ENCODE results near the gene SARDH. TPM values are rescaled to one million over a fixed set of nuclear protein-coding genes. Genes with fewer than 3 reads are reported as not detected.

Gene SARDH
- total RNA-seq, 1 donor from 2014 or later = 0.56 TPM

DNA sequence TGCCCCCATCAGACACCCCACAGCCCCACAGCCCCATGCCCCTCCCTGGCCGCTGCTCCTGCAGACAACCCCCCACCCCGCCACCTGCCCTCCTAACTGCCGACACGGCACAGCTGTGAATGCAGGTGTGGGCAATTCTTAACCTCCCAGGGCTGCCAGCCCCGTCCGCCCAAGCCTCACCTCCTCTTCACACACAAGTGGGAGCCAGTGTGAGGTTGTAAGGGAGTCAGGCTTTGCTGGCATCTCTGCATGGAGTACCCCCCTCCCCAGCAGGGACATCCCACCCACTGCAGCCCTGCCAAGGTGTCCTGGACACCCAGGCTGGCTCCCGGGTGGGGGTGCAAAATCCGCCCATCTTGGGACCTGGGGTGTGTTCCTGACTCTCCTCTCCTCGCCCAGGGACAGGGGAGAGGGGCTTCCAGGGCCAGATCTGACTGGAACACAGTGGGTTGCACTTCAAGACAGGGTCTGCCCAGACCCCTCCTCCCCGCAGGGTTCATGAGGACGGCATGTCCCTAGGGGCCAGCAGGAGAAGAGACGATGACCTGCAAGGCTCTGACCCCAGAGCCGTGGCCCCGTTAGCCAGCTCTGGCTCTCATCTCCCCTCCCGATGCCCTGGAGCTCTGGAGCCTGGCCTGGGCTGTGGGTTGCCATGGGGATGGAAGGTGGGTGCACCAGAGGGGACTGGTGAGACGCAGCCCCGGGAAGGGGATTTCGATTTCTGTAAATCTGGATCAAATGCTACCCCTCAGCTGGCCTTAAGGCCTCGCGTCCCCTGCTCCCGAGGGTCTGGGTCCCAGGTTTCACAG is 34.4 kb downstream of the SARDH start:
- no peak overlapping the region for H3K27ac Mint-ChIP-seq (ENCODE audit: unreplicated experiment)
- peaks cover 17% of the 10 kb centered on the region for H3K27me3 Mint-ChIP-seq (ENCODE audit: unreplicated experiment)
- TF ChIP-seq, protein P1, sequence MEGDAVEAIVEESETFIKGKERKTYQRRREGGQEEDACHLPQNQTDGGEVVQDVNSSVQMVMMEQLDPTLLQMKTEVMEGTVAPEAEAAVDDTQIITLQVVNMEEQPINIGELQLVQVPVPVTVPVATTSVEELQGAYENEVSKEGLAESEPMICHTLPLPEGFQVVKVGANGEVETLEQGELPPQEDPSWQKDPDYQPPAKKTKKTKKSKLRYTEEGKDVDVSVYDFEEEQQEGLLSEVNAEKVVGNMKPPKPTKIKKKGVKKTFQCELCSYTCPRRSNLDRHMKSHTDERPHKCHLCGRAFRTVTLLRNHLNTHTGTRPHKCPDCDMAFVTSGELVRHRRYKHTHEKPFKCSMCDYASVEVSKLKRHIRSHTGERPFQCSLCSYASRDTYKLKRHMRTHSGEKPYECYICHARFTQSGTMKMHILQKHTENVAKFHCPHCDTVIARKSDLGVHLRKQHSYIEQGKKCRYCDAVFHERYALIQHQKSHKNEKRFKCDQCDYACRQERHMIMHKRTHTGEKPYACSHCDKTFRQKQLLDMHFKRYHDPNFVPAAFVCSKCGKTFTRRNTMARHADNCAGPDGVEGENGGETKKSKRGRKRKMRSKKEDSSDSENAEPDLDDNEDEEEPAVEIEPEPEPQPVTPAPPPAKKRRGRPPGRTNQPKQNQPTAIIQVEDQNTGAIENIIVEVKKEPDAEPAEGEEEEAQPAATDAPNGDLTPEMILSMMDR (IDR thresholded peaks at IDR 0.05) = no peak
- H3K4me3 Mint-ChIP-seq (ENCODE audit: unreplicated experiment) = no peak overlapping the region
- DNase-seq (ENCODE audit: extremely low spot score, unreplicated experiment) = no peak
- H3K36me3 Mint-ChIP-seq (ENCODE audit: unreplicated experiment) = no peaks in the 10 kb centered on the region
- no peaks in the 10 kb centered on the region for H3K9me3 Mint-ChIP-seq (ENCODE audit: unreplicated experiment)
- no peaks in the 10 kb centered on the region for H3K4me1 Mint-ChIP-seq (ENCODE audit: unreplicated experiment)

DNA sequence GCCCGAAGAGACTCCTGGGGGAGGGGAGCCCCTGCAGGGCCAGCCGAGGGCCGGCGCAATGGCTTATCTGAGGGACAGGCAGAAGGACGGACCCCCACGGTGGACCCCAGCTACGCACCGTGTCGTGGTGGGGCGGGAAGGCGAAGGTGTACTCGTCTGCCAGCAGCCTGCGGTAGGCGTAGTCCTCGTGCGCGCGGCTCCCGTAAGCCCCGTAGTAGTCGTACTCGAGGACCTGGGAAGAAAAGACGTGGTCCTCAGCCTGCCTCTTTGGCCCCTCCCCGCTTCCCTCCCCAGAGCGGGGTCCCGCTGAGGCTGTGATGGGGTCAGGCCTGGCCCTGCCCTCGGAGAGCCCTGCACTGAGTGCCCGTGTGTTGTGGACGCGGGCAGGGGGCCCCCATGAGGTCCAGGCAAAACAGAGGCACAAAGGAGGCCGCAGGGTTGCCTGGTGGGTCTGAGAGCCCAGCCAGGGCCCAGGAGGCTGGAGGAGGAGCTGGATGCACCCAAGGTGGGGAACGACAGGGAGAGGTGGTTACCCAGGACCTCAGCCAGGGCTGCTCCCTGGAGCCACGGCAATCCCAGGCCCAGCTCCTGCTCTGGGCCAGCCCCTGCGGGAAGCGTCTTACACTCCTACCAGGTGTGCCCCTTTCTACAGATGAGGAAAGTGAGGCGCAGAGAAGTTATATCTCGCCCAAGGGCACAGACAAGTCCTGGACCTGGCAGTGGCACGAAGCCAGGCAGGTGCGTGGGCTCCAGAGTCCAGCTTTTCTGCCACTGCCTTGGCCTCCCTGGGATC is 35.2 kb downstream of the SARDH start:
- Mint-ChIP-seq H3K27me3 (ENCODE audit: unreplicated experiment) (peaks cover 24% of the 10 kb centered on the region), H3K36me3 (ENCODE audit: unreplicated experiment) (no peaks in the 10 kb centered on the region), H3K27ac (ENCODE audit: unreplicated experiment) (no peak overlapping the region), H3K4me3 (ENCODE audit: unreplicated experiment) (no peak overlapping the region), H3K4me1 (ENCODE audit: unreplicated experiment) (no peaks in the 10 kb centered on the region), H3K9me3 (ENCODE audit: unreplicated experiment) (no peaks in the 10 kb centered on the region)
- DNase-seq (ENCODE audit: extremely low spot score, unreplicated experiment) = no peak
- TF ChIP-seq, protein P1 (IDR thresholded peaks at IDR 0.05) = no peak

DNA sequence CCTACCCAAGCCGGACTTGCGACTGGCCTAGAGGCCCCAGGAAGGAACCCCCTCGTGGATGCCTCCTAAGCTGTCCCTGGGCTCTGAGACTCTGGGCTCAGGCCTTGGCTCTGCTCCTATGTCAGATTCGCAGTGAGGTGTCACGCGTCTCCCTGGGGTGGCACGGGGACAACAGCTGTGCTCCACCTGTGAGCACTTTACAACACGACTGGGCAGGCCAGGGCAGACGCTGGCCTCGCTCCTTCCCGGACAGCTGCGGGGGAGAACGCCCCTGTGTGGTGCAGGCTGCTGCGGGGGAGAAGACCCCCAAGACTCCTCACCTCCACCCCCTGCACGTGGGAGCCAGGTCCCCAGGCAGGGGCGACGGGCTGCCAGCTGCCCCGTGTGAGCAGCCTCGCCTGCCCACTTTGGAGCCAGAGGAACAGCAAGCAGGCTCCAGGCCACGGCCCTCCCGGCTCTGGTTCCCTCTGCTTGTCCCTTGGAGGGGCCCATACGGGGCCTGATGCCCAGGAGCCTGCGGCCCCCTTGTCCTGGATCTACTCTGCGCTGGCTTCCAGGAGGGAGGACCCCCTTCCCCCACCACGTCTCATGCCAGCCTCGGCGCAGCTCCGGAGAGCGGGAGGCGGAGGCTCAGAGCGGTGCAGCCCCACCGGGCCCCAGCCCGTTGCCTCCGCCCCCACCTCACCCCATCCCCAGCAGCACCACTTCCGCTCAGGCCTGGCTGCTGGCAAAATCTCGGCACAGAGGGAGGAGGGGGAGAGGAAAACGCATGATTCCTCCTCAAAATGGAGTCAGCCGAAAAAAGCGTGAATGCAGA is 36.0 kb downstream of the SARDH start:
- H3K36me3 Mint-ChIP-seq (ENCODE audit: unreplicated experiment) = no peaks in the 10 kb centered on the region
- peaks cover 30% of the 10 kb centered on the region for H3K27me3 Mint-ChIP-seq (ENCODE audit: unreplicated experiment)
- DNase-seq (ENCODE audit: extremely low spot score, unreplicated experiment) = no peak
- no peaks in the 10 kb centered on the region for H3K4me1 Mint-ChIP-seq (ENCODE audit: unreplicated experiment)
- H3K27ac Mint-ChIP-seq (ENCODE audit: unreplicated experiment) = no peak overlapping the region
- H3K4me3 Mint-ChIP-seq (ENCODE audit: unreplicated experiment) = no peak overlapping the region
- H3K9me3 Mint-ChIP-seq (ENCODE audit: unreplicated experiment) = no peaks in the 10 kb centered on the region
- TF ChIP-seq, protein P1 (IDR thresholded peaks at IDR 0.05) = no peak

DNA sequence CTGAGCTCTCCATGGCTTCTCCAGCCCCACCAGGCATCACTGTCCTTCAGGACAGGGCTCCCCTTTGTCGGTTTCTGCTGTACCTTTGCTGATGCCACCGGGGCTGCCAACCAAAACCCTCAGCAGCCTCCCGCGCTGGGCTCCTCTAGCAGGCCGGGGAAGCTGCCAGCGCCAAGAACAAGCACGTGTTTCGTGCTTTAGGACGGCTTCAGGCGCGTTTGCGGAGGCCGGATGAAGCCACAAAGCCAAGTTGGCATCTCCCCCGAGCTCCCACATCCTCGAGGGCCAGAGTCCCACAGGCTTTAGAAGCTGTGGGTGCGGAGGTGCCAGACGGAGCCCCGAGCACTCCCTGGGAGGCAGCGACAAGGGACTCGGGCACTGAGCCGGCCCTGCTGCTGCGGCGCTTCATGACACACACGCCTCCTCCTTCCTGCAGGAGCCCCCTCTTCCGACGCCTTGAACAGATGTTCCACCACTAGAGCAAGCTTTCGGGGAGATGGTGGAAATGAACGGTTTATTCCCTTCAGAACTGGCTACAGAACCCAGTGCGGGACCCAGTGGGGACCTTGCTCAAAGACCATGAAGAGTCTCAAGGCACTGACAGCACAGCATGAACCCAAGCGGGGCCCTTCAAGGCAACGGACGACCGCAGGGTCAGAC is 36.7 kb downstream of the SARDH start:
- peaks cover 37% of the 10 kb centered on the region for H3K27me3 Mint-ChIP-seq (ENCODE audit: unreplicated experiment)
- TF ChIP-seq, protein P1 (IDR thresholded peaks at IDR 0.05) = no peak
- no peak for DNase-seq (ENCODE audit: extremely low spot score, unreplicated experiment)
- no peak overlapping the region for H3K4me3 Mint-ChIP-seq (ENCODE audit: unreplicated experiment)
- no peak overlapping the region for H3K27ac Mint-ChIP-seq (ENCODE audit: unreplicated experiment)
- H3K9me3 Mint-ChIP-seq (ENCODE audit: unreplicated experiment) = no peaks in the 10 kb centered on the region
- H3K36me3 Mint-ChIP-seq (ENCODE audit: unreplicated experiment) = no peaks in the 10 kb centered on the region
- H3K4me1 Mint-ChIP-seq (ENCODE audit: unreplicated experiment) = no peaks in the 10 kb centered on the region
